Smooth muscle cell (in vitro differentiated cells): ENCODE data around the gene AGPAT1. TPM values are rescaled to one million over a fixed set of nuclear protein-coding genes. Genes with fewer than 3 reads are reported as not detected.

Experiments used
- DNase-seq: peaks from one replicate; lab custom pipeline; 2025; ENCODE audit not compliant: unreplicated experiment; lab: John Stamatoyannopoulos, UW
- H2AFZ ChIP-seq: fragments of 200-600 bp; sonication (generic); 2 replicates; pipeline ENCODE4 v1.6.0; 2016; ENCODE audit warnings: antibody characterized with exemption, low read depth, mild to moderate bottlenecking
- H3F3A ChIP-seq: fragments of 200-600 bp; sonication (generic); 2 replicates; pipeline ENCODE4 v1.6.0; 2017; ENCODE audit warnings: antibody characterized with exemption, low read depth
- H3K27ac ChIP-seq: fragments of 200-600 bp; sonication (generic); 2 replicates; pipeline ENCODE4 v1.5.1; 2016; ENCODE audit warnings: low read depth, mild to moderate bottlenecking
- H3K27me3 ChIP-seq: fragments of 200-600 bp; sonication (generic); 2 replicates; pipeline ENCODE4 v1.6.1; 2016; ENCODE audit warnings: low read depth, mild to moderate bottlenecking
- H3K36me3 ChIP-seq: fragments of 200-600 bp; sonication (generic); 2 replicates; pipeline ENCODE4 v1.5.1; 2016; ENCODE audit warnings: low read depth
- H3K4me1 ChIP-seq: fragments of 200-600 bp; sonication (generic); 2 replicates; pipeline ENCODE4 v1.5.1; 2016; ENCODE audit warnings: low read depth
- H3K4me2 ChIP-seq: fragments of 200-600 bp; sonication (generic); 2 replicates; pipeline ENCODE4 v1.6.0; 2016; ENCODE audit warnings: mild to moderate bottlenecking
- H3K4me3 ChIP-seq: fragments of 200-600 bp; sonication (generic); 2 replicates; pipeline ENCODE4 v1.5.1; 2016; ENCODE audit warnings: mild to moderate bottlenecking
- H3K79me2 ChIP-seq: fragments of 200-600 bp; sonication (generic); 2 replicates; pipeline ENCODE4 v1.6.0; 2016; ENCODE audit warnings: low read depth, mild to moderate bottlenecking
- H3K9ac ChIP-seq: fragments of 200-600 bp; sonication (generic); 2 replicates; pipeline ENCODE4 v1.6.0; 2016; ENCODE audit warnings: low read depth
- H3K9me3 ChIP-seq: fragments of 200-600 bp; sonication (generic); replicated peaks from 2 replicates; pipeline ENCODE4 v1.5.1; 2016; ENCODE audit warnings: low read depth
- H4K20me1 ChIP-seq: fragments of 200-600 bp; sonication (generic); 2 replicates; pipeline ENCODE4 v1.6.0; 2016; ENCODE audit warnings: low read depth
- WGBS: methylation state at CpG from one replicate; pipeline ENCODE4 v1.1.7; 2016; ENCODE audit warnings: low lambda C conversion rate; 5-methylcytosine and 5-hydroxymethylcytosine counted together
- polyA plus RNA-seq: library from polyadenylated mRNA; unstranded; fragments of >200 nt; fragmentation: Nextera tagmentation; extraction: Ambion mirVana; gene quantifications from 2 replicates; pipeline ENCODE4 v1.2.1, GENCODE V29; 2016
- total RNA-seq: library from RNA; depleted of rRNA; stranded (reverse); fragments of >200 nt; gene quantifications from 2 replicates; pipeline ENCODE4 v1.2.3, GENCODE V29; 2014
- TF ChIP-seq, protein P1 (sequence below): fragments of 200-600 bp; sonication (generic); IDR thresholded peaks from 2 replicates; pipeline ENCODE4 v1.5.1; 2017; ENCODE audit warnings: borderline replicate concordance, mild to moderate bottlenecking, antibody characterized with exemption; ENCODE audit not compliant: insufficient read depth, poor library complexity, severe bottlenecking

AGPAT1 gene
- total and polyA plus RNA-seq, 2 experiments from 2014 or later: 52.4 to 71.1 TPM

DNA sequence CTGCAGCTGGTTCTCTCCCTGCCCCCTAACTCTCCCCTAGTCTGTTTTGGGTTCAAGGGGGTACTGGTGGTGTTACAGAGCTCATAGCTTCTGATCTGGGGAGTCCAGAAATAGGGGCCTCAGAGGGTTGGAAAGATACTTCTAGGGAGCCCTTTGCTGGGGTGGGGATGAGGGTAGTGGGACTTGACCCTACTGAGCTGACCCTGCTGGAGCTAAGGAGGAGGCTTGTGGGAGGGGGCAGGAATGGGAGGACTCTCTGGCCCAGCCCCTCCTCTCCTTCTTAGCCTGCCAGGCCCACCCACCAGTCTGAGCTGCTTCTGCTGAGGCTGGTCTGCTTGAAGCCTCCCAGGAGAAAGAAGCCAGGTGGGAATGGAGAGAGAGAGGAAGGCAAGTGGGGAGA is 11.6 kb downstream of the AGPAT1 start, which contains the start of gene EGFL8:
TSS of gene EGFL8 (plus strand) at position 301 of the 400 bp plus-strand sequence. CDS start 1,571 bp downstream, outside the sequence.
- H3K36me3 ChIP-seq: no peaks in the 10 kb centered on the region
- H2AFZ ChIP-seq: no peak within 1 kb of the TSS
- TF ChIP-seq, protein P1, sequence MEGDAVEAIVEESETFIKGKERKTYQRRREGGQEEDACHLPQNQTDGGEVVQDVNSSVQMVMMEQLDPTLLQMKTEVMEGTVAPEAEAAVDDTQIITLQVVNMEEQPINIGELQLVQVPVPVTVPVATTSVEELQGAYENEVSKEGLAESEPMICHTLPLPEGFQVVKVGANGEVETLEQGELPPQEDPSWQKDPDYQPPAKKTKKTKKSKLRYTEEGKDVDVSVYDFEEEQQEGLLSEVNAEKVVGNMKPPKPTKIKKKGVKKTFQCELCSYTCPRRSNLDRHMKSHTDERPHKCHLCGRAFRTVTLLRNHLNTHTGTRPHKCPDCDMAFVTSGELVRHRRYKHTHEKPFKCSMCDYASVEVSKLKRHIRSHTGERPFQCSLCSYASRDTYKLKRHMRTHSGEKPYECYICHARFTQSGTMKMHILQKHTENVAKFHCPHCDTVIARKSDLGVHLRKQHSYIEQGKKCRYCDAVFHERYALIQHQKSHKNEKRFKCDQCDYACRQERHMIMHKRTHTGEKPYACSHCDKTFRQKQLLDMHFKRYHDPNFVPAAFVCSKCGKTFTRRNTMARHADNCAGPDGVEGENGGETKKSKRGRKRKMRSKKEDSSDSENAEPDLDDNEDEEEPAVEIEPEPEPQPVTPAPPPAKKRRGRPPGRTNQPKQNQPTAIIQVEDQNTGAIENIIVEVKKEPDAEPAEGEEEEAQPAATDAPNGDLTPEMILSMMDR: no peak
- H3K9ac ChIP-seq: no peak within 1 kb of the TSS
- H3F3A ChIP-seq: peaks cover 8% of the 10 kb centered on the region
- no peak for DNase-seq
- H3K27me3 ChIP-seq: no peaks in the 10 kb centered on the region
- H3K4me1 ChIP-seq: no peaks in the 10 kb centered on the region
- H4K20me1 ChIP-seq: no peaks in the 10 kb centered on the region
- no peaks in the 10 kb centered on the region for H3K9me3 ChIP-seq
- no peak within 1 kb of the TSS for H3K27ac ChIP-seq
- H3K79me2 ChIP-seq: no peaks in the 10 kb centered on the region
- H3K4me3 ChIP-seq: no peak within 1 kb of the TSS
- no peak within 1 kb of the TSS for H3K4me2 ChIP-seq

DNA sequence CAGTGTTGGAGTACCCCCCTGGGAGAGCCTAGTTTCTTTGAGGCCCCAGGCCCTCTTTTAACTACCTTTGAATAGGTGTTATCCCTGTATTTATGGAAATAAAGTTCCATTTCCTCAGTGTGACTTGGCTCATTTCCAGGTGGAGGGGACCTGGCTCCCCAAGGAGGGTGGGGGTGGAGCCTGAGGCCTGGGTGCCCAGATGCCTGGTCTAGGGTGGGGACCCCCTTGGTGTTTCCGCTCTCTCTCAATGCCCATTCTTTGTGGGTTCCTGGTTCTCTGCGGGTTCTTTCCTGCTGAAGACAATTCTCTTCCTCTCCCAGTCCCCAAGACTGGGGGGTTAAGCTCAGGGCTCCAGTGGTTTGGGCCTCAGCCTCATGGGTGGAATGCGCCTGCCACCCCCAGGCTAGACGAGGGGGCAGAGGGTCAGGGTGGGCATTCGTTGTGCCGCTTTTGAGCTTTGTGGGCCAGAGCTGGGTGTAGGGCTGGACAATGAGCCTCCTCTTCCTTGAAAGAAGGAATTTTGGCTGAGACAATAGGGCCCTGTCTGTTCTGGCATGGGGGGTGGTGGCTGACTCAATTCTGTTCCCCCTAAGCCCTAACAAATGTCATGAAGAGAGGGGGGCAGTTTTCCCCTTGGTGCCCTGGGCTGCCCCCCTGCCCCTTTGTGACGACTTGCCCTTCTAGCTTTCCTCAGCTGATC is 12.2 kb downstream of the AGPAT1 start:
- WGBS: 95% methylated on average over 7 of the region's 7 CpGs
- H3K36me3 ChIP-seq: no peaks in the 10 kb centered on the region
- H3K4me3 ChIP-seq: no peak overlapping the region
- H2AFZ ChIP-seq: no peak overlapping the region
- TF ChIP-seq, protein P1: no peak
- H3K9ac ChIP-seq: no peak overlapping the region
- H3F3A ChIP-seq: peaks cover 5% of the 10 kb centered on the region
- no peaks in the 10 kb centered on the region for H3K9me3 ChIP-seq
- no peaks in the 10 kb centered on the region for H4K20me1 ChIP-seq
- DNase-seq: no peak
- H3K27ac ChIP-seq: no peak overlapping the region
- no peak overlapping the region for H3K4me2 ChIP-seq
- H3K79me2 ChIP-seq: no peaks in the 10 kb centered on the region
- H3K4me1 ChIP-seq: no peaks in the 10 kb centered on the region
- H3K27me3 ChIP-seq: no peaks in the 10 kb centered on the region

DNA sequence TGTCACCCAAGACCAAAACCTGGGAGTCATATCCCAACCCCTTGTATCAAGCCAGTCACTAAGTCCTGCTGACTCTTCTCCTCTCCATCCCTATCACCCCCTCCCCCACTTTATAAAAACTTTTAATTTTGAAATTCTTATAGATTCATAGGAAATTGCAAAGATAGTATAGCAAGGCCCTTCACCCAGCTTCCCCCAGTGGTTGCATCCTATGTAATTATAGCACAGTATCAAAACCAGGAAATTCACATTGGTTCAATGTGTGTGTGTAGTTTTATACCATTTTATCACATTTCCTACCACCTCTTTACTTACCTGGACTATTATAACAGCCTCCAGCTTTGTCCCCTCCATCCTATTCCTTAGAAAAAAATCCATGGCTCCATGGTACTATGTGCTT is 17.8 kb downstream of the AGPAT1 start:
- Histone ChIP-seq H2AFZ (no peak overlapping the region), H3K79me2 (peaks cover 10% of the 10 kb centered on the region), H3K4me3 (no peak overlapping the region), H3K4me2 (no peak overlapping the region), H3F3A (no peaks in the 10 kb centered on the region), H4K20me1 (no peaks in the 10 kb centered on the region), H3K27ac (no peak overlapping the region), H3K27me3 (no peaks in the 10 kb centered on the region), H3K36me3 (no peaks in the 10 kb centered on the region), H3K9me3 (no peaks in the 10 kb centered on the region), H3K4me1 (peaks cover 6% of the 10 kb centered on the region), H3K9ac (no peak overlapping the region)
- DNase-seq: no peak
- TF ChIP-seq, protein P1: no peak

DNA sequence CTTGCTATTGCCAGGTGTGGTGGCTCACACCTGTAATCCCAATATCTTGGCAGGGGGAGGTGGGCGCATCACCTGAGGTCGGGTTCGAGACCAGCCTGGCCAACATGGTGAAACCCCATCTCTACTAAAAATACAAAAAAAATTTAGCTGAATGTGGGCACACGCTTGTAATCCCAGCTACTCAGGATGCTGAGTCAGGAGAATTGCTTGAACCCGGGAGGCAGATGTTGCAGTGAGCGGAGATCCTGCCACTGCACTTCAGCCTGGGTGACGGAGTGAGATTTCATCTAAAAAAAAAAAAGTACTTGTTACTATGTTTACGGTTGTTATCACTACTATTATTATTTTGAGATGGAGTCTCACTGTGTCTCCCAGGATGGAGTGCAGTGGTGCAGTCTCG is 19.0 kb downstream of the AGPAT1 start:
- H3F3A ChIP-seq: no peaks in the 10 kb centered on the region
- H3K27me3 ChIP-seq: no peaks in the 10 kb centered on the region
- TF ChIP-seq, protein P1: no peak
- H3K9me3 ChIP-seq: no peaks in the 10 kb centered on the region
- no peaks in the 10 kb centered on the region for H4K20me1 ChIP-seq
- H3K79me2 ChIP-seq: peaks cover 10% of the 10 kb centered on the region
- no peak overlapping the region for H3K9ac ChIP-seq
- no peak overlapping the region for H3K27ac ChIP-seq
- WGBS: 97% methylated on average over 9 of the region's 9 CpGs
- no peak for DNase-seq
- no peak overlapping the region for H2AFZ ChIP-seq
- H3K36me3 ChIP-seq: no peaks in the 10 kb centered on the region
- no peak overlapping the region for H3K4me2 ChIP-seq
- no peak overlapping the region for H3K4me3 ChIP-seq
- peaks cover 15% of the 10 kb centered on the region for H3K4me1 ChIP-seq
